HG02571 (cell line): ENCODE measurements around the gene PNCK.

Experiments used
- ATAC-seq: cut with Tn5 transposase; IDR thresholded peaks from one replicate; pipeline ENCODE4 v1.9.1; 2021; ENCODE audit warnings: mild to moderate bottlenecking, moderate library complexity; ENCODE audit not compliant: unreplicated experiment

The PNCK gene

GRCh38 chrX:153642655-153643430 is 30.8 kb downstream of the PNCK start:
- no peak for ATAC-seq

GRCh38 chrX:153642051-153642654 is 31.5 kb downstream of the PNCK start:
- ATAC-seq: no peak

GRCh38 chrX:153641627-153642026 is 32.0 kb downstream of the PNCK start:
- ATAC-seq: no peak

GRCh38 chrX:153640736-153641575 is 32.7 kb downstream of the PNCK start:
- no peak for ATAC-seq

GRCh38 chrX:153640045-153640686 is 33.4 kb downstream of the PNCK start:
- no peak for ATAC-seq

GRCh38 chrX:153639177-153640044 is 34.2 kb downstream of the PNCK start:
- ATAC-seq: no peak

GRCh38 chrX:153638436-153639176 is 35.0 kb downstream of the PNCK start:
- ATAC-seq: no peak

- no peak for ATAC-seq
Observed at GRCh38 chrX:153638041-153638371, 35.6 kb downstream of the PNCK start.

- ATAC-seq: no peak
Observed at GRCh38 chrX:153637121-153638040, 36.2 kb downstream of the PNCK start.

- no peak for ATAC-seq
Observed at GRCh38 chrX:153636716-153637115, 36.9 kb downstream of the PNCK start.

- no peak for ATAC-seq
Observed at GRCh38 chrX:153635788-153636668, 37.6 kb downstream of the PNCK start.

- ATAC-seq: no peak
Observed at GRCh38 chrX:153635388-153635787, 38.2 kb downstream of the PNCK start.

- no peak for ATAC-seq
Observed at GRCh38 chrX:153634832-153635231, 38.8 kb downstream of the PNCK start.

GRCh38 chrX:153634236-153634635 is 39.4 kb downstream of the PNCK start:
- no peak for ATAC-seq

GRCh38 chrX:153633607-153634180 is 39.9 kb downstream of the PNCK start:
- ATAC-seq: no peak

- no peak for ATAC-seq
Observed at GRCh38 chrX:153633048-153633447, 40.6 kb downstream of the PNCK start.

- no peak for ATAC-seq
Observed at GRCh38 chrX:153632595-153632946, 41.0 kb downstream of the PNCK start.
